ENCODE data around the gene C1orf53. TPM values are rescaled to one million over a fixed set of nuclear protein-coding genes. Genes with fewer than 3 reads are reported as not detected.

The C1orf53 gene
- total RNA-seq, 1 donor from 2014 or later: 0.40 TPM

DNA sequence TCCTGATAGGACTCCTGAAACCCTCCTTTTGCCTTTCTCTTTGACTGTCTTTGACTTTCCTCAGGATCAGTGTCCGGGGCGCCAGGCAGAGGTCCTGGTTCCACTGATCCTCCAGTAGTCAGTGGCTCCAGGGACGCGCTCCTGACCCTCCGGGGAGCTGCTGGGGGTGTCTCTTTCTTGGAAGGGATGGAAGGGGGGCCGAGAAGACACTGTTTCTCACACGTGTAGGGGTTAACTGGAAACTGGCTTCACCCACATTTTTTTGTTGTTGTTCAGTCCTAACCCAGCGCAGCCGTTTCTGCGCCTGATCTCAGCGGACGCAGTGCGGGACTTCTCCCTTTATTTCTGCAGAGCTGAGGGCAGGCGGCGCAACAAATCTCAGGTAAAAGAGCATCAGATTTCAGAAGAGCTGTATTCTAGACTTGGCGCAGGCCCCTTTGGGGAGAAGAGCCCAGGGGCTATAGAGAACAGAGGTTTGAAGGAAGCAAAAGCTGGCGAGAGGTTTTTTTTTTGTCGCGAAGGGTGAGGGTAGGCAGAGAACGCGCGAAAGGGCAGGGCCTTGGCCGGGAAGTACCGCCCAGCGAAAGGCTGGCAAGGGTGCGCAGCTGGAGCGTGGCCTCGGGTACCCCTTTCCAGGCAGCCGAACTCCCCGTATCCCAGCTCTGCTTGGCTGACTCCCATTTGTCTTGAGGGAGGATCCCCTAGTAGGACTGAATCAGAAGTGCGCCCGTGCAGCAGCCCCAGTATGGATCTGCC, 10.5 kb downstream of the C1orf53 start:
- no peak overlapping the region for H3K4me3 ChIP-seq (ENCODE audit: low read depth, low read length)
- TF ChIP-seq, protein P1, sequence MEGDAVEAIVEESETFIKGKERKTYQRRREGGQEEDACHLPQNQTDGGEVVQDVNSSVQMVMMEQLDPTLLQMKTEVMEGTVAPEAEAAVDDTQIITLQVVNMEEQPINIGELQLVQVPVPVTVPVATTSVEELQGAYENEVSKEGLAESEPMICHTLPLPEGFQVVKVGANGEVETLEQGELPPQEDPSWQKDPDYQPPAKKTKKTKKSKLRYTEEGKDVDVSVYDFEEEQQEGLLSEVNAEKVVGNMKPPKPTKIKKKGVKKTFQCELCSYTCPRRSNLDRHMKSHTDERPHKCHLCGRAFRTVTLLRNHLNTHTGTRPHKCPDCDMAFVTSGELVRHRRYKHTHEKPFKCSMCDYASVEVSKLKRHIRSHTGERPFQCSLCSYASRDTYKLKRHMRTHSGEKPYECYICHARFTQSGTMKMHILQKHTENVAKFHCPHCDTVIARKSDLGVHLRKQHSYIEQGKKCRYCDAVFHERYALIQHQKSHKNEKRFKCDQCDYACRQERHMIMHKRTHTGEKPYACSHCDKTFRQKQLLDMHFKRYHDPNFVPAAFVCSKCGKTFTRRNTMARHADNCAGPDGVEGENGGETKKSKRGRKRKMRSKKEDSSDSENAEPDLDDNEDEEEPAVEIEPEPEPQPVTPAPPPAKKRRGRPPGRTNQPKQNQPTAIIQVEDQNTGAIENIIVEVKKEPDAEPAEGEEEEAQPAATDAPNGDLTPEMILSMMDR (conservative IDR thresholded peaks at IDR 0.05; ENCODE audit: low read depth, low read length): no peak
- DNase-seq (ENCODE audit: low read depth): no peak

DNA sequence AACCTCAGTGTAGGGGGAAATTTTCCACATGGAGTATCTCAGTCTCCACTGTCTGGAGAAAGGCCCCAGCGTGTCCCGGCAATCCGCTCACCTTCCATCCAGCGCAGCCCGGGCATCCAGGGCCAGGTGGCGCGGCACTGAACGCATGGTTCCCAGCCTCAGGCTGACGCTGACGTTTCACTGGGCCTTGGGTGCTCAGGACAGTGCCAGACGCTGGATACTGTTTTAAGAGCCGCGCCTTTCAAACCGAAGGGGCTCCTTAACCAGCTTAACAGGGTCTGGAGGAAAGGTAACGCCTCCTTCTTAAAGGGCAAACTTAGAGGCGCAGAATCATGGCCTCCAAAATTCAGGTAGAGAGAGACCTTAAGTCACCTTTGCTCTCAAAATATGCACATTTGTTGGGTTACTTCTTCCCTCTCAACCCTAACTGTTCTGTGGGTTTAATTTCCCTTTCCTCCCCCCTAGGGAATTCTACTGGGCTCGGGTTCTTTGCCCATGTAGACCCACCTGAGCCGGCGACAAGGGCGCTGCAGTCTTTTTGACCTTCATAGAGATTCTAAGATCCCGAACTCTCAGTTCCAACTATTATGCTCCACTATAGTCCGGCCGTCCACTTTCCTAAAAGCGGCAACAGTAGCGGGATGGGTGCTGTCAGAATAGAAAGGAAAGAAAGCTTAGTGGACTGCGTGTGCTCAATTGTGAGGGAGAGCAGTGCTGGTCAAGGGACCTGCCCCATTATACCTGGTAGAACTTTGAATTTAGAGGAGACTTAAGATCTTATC, 11.3 kb downstream of the C1orf53 start:
- TF ChIP-seq, protein P1 (conservative IDR thresholded peaks at IDR 0.05; ENCODE audit: low read depth, low read length): no peak
- DNase-seq (ENCODE audit: low read depth): no peak
- H3K4me3 ChIP-seq (ENCODE audit: low read depth, low read length): no peak overlapping the region

DNA sequence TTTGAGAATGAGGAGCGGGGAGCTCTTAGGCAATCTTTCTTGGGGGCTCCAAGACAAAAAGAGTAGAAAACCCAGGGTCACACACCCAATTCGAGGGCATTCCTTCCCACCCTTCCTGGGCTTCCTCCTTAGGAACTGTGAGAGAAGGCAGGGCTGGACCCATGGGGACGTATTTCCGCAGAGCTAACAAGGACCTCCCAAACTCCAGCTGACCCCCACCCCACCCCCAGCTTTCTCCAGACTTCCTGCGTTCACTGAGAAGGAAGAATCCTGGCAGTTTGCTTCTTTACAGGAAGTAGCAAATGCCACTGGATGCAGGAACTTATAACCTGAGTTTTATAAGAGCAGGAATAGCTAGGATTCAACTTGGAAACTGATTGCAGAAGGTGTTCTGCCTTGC, 12.1 kb downstream of the C1orf53 start:
- TF ChIP-seq, protein P1 (conservative IDR thresholded peaks at IDR 0.05; ENCODE audit: low read depth, low read length): no peak
- DNase-seq (ENCODE audit: low read depth): no peak
- H3K4me3 ChIP-seq (ENCODE audit: low read depth, low read length): no peak overlapping the region

DNA sequence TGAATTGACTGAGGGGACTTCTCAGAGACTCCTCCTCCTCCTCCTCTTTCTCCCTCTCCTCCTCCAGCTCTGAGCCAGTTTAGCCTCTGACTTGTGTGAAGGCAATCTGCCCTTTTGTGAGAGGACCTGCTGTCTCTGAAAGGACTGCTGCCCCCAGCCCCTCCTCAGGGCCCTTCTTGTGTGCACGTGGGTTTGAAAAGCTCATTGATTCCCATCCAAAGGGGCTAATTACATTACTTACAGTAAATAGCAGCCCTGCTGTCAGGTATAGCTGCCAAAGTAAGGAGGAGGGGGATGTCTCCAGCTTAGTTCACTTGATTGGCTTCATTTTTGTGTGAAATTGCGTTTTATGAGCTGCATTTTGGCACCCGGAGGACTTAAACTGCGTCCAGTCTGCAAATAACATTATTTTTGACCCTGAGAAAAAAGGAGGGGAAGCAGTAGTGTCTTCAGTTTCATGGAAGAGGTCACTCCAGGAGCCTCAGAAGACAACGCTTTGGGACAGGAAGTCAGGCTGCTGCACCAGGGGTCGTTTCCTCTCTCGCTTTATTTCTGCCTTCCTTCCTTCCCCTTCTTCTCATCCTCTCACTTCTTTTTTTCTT, 12.9 kb downstream of the C1orf53 start:
- TF ChIP-seq, protein P1 (conservative IDR thresholded peaks at IDR 0.05; ENCODE audit: low read depth, low read length): no peak
- H3K4me3 ChIP-seq (ENCODE audit: low read depth, low read length): no peak overlapping the region
- no peak for DNase-seq (ENCODE audit: low read depth)

DNA sequence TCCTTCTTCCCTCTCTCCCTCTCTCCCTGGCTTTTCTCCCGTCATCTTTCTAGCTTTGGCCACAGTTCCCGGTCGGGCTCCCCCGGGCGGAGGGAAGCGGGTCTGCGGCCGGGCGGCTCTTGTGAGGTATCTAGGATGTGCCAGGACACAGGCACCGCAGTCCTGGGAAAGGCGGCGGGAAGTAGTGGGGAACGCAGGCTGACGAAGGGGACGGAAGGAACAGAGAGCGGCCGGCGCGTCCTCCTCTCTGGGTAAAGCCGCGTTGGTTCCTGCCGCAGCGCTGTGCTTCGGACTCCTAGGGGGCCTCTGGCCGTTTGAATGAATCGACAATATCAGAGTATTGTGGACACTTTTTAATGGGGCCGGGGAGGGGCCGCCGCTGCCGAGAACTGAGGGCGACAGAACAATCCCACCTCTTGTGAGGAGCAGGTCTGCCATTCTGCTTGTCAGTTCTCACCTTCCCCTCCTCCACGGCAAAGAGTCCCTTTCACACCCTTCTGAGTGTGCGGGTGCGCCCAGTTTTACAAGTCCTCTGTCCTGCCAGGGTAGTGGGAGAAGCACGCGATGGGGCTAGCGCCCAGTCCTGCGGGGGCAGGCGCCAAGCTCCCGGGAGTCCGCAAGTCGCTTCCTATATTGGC, 13.6 kb downstream of the C1orf53 start:
- peak overlapping the region; percentile 24 for H3K4me3 ChIP-seq (ENCODE audit: low read depth, low read length)
- TF ChIP-seq, protein P1 (conservative IDR thresholded peaks at IDR 0.05; ENCODE audit: low read depth, low read length): peak; percentile 64
- no peak for DNase-seq (ENCODE audit: low read depth)

GRCh38 chr1:197916500-197916983, 14.1 kb downstream of the C1orf53 start:
- H3K4me3 ChIP-seq (ENCODE audit: low read depth, low read length): no peak overlapping the region
- TF ChIP-seq, protein P1 (conservative IDR thresholded peaks at IDR 0.05; ENCODE audit: low read depth, low read length): no peak
- DNase-seq (ENCODE audit: low read depth): no peak
